ENCODE measurements around the gene CCL28. TPM values are rescaled to one million over a fixed set of nuclear protein-coding genes. Genes with fewer than 3 reads are reported as not detected.
A peak's percentile ranks its signal among the peaks of the same experiment; 100 is the strongest.

Gene CCL28
- total and polyA plus RNA-seq, 2 of the 13 experiments (the other 11 are each of a cell fraction or from before 2014, with no cell fraction given), result 0.03 TPM; not detected in 1

DNA sequence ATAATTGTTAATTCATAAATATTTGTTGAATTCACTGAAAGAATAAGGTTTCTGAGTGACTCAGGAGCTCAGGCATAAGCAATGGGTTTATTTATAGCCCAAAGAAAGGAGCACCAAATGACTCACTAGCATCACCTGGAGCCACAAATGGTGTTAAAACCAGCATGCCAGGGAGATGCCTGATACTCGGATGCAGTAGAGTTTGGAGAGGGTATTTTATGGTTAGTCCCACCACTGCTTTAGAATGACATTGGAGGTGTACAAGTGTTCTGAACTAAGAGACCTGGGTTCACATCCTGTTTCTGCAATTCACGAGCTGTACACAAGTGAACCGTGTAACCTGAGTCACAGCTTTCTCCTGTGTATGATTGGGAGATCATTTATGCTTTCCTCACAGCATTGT lies 25.2 kb downstream of the CCL28 start:
- in situ Hi-C loops (cut with HindIII; ENCODE audit: extremely low pct_ligation_motif_present, low pct_unique_long_range_greater_than_20kb) (loop anchor here (5.0 to 25.0 kb wide), 2 partner anchors 160 to 475 kb away; no protein-coding TSS in a partner anchor), intact Hi-C loops (cut with micrococcal nuclease; ENCODE audit: unreplicated experiment) (no loop called here)
- no peak for DNase-seq (ENCODE audit: low spot score)
- Histone ChIP-seq H3K4me1 (ENCODE audit: insufficient read depth, low read length) (no peaks in the 10 kb centered on the region), H3K79me2 (ENCODE audit: insufficient read depth, low read length) (peaks cover 3% of the 10 kb centered on the region), H3K9ac (ENCODE audit: insufficient read depth, low read depth, low read length) (no peak overlapping the region), H3K27me3 (ENCODE audit: control insufficient read depth in 1 of 2, insufficient read depth in 2 of 2, low read length in 2 of 2) (no peaks in the 10 kb centered on the region), H4K20me1 (ENCODE audit: insufficient read depth, low read length) (no peaks in the 10 kb centered on the region), H2AFZ (ENCODE audit: low read length) (no peak overlapping the region), H3K27ac (ENCODE audit: extremely low read length, insufficient read depth, low read length) (no peak overlapping the region), H3K4me2 (ENCODE audit: low read depth, low read length) (no peak overlapping the region), H3K36me3 (replicated peaks in 1 of 2; ENCODE audit: control insufficient read depth in 1 of 2, insufficient read depth in 2 of 2, low read length in 2 of 2) (no peaks in the 10 kb centered on the region), H3K9me3 (ENCODE audit: low read length) (no peaks in the 10 kb centered on the region), H3K4me3 (replicated peaks in 1 of 3; ENCODE audit: insufficient read depth in 1 of 3, low read depth in 2 of 3, low read length in 3 of 3) (no peak overlapping the region)
- BruUV-seq (replicated peaks), result no TSS peak
- ATAC-seq, result no peak
- POLR2A ChIA-PET, result no interaction called here
- WGBS (ENCODE audit: low lambda C conversion rate), result 0% methylated on average over 3 of the region's 3 CpGs
- CTCF ChIA-PET (ENCODE audit: low intra/inter-chr PET ratio, low total read pairs), result no interaction called here
- no peak for FAIRE-seq
- TF ChIP-seq ZNF629 (CRISPR knock-in tag; conservative IDR thresholded peaks at IDR 0.05) (0 out of 2 replicates have a peak, but pooled peaks have one; percentile 30), ZNF3 (CRISPR knock-in tag; IDR thresholded peaks at IDR 0.05) (no peak), JUN (CRISPR knock-in tag; IDR thresholded peaks at IDR 0.05) (no peak), ZNF562 (CRISPR knock-in tag; IDR thresholded peaks at IDR 0.05; ENCODE audit: borderline replicate concordance) (no peak)

DNA sequence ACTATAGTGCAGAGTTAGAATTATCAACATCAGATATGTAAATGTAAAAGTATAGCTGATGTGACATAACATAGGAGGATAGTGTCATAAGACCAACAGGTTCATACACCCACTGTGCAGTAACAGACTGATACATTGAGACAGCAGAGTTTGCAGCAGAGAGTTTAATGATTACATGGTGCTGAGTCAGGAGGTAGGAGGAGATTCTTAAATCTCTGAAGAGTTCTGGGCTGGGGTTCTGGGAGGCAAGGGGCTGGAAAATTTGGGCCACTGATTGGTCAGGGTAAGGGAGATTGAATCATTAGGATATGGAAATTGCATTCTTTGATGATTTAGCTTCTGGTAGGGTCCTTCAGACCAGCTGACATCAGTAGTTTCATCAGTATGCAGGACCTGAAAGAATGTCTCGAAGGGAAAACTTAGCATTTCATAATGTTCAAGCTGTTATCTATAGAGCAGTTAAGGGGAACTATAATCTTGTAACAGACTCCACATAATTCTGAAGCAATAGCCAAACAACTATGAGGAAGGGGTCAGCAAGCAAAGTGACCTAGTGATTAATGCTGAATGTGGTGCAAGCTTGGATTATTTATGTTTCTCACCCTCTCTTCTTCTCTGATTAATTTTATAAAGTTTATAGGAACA lies 35.6 kb downstream of the CCL28 start:
- BruUV-seq (replicated peaks), result no TSS peak
- Histone ChIP-seq H2AFZ (ENCODE audit: low read length) (no peak overlapping the region), H3K27ac (ENCODE audit: extremely low read length, insufficient read depth, low read length) (no peak overlapping the region), H3K9me3 (ENCODE audit: low read length) (peaks cover 7% of the 10 kb centered on the region; the same call in 1 of the 2 replicates), H4K20me1 (ENCODE audit: insufficient read depth, low read length) (no peaks in the 10 kb centered on the region), H3K4me2 (ENCODE audit: low read depth, low read length) (no peak overlapping the region), H3K79me2 (ENCODE audit: insufficient read depth, low read length) (no peaks in the 10 kb centered on the region), H3K9ac (ENCODE audit: insufficient read depth, low read depth, low read length) (no peak overlapping the region), H3K4me1 (ENCODE audit: insufficient read depth, low read length) (no peaks in the 10 kb centered on the region), H3K36me3 (replicated peaks in 1 of 2; ENCODE audit: control insufficient read depth in 1 of 2, insufficient read depth in 2 of 2, low read length in 2 of 2) (no peaks in the 10 kb centered on the region), H3K4me3 (replicated peaks in 1 of 3; ENCODE audit: insufficient read depth in 1 of 3, low read depth in 2 of 3, low read length in 3 of 3) (no peak overlapping the region), H3K27me3 (ENCODE audit: control insufficient read depth in 1 of 2, insufficient read depth in 2 of 2, low read length in 2 of 2) (no peaks in the 10 kb centered on the region)
- in situ Hi-C loops (cut with HindIII; ENCODE audit: extremely low pct_ligation_motif_present, low pct_unique_long_range_greater_than_20kb) (loop anchor here (25.0 kb wide), 1 partner anchor 464 kb away; no protein-coding TSS in a partner anchor), intact Hi-C loops (cut with micrococcal nuclease; ENCODE audit: unreplicated experiment) (no loop called here)
- TF ChIP-seq JARID2 (CRISPR knock-in tag; IDR thresholded peaks at IDR 0.05; ENCODE audit: insufficient replicate concordance), result no peak
- TF ChIP-seq ISX (CRISPR knock-in tag; conservative IDR thresholded peaks at IDR 0.05), result no peak
- TF ChIP-seq NFYC (CRISPR knock-in tag; IDR thresholded peaks at IDR 0.05), result no peak
- TF ChIP-seq ZIK1 (CRISPR knock-in tag; IDR thresholded peaks at IDR 0.05; ENCODE audit: borderline replicate concordance, low read depth), result no peak
- 0 out of 2 replicates have a peak, but pooled peaks have one; percentile 16 for TF ChIP-seq MAFF (IDR thresholded peaks at IDR 0.05; ENCODE audit: low read depth, low read length)
- ChIA-PET POLR2A (no interaction called here), CTCF (ENCODE audit: low intra/inter-chr PET ratio, low total read pairs) (no interaction called here)
- WGBS (ENCODE audit: low lambda C conversion rate), result 0% methylated on average over 1 of the region's 1 CpG
- FAIRE-seq (no peak), ATAC-seq (no peak), DNase-seq (ENCODE audit: low spot score) (no peak)

All from HepG2 (cell line).